NB4 (cell line): Measurements from ENCODE around the gene TTLL12.

ENCODE experiments used
- DNase-seq: peaks from one replicate; pipeline ENCODE4 v3.0.0; 2010; ENCODE audit warnings: low read depth
- H3K4me3 ChIP-seq: one replicate; pipeline ENCODE4 v1.5.1; 2011; ENCODE audit warnings: mild to moderate bottlenecking, low read depth, low read length, moderate library complexity
- CTCF ChIP-seq: IDR thresholded peaks from one replicate; pipeline ENCODE4 v1.5.1; 2012; ENCODE audit warnings: low read depth, low read length
- MAX ChIP-seq: IDR thresholded peaks from 2 replicates; pipeline ENCODE4 v1.6.1; 2011; ENCODE audit warnings: low read depth, low read length
- MYC ChIP-seq: IDR thresholded peaks from 2 replicates; pipeline ENCODE4 v1.6.1; 2011; ENCODE audit warnings: low read depth, low read length
- POLR2A ChIP-seq: IDR thresholded peaks from 2 replicates; pipeline ENCODE4 v1.6.1; 2011; ENCODE audit warnings: mild to moderate bottlenecking; ENCODE audit not compliant: insufficient read length; ENCODE audit errors: extremely low read depth

TTLL12 gene

GRCh38 chr22:43166132-43166930, 20.6 kb downstream of the TTLL12 start:
- H3K4me3 ChIP-seq: no peak overlapping the region
- TF ChIP-seq CTCF: no peak
- TF ChIP-seq POLR2A: no peak
- TF ChIP-seq MAX: no peak
- TF ChIP-seq MYC: no peak
- no peak for DNase-seq

GRCh38 chr22:43164636-43165035, 22.3 kb downstream of the TTLL12 start:
- no peak for DNase-seq
- no peak overlapping the region for H3K4me3 ChIP-seq
- TF ChIP-seq MAX (no peak), CTCF (no peak), POLR2A (no peak), MYC (no peak)

GRCh38 chr22:43163241-43163795, 23.6 kb downstream of the TTLL12 start:
- no peak for DNase-seq
- TF ChIP-seq POLR2A (no peak), MAX (no peak), CTCF (no peak), MYC (no peak)
- no peak overlapping the region for H3K4me3 ChIP-seq

GRCh38 chr22:43162412-43163150, 24.4 kb downstream of the TTLL12 start:
- H3K4me3 ChIP-seq: no peak overlapping the region
- no peak for DNase-seq
- TF ChIP-seq CTCF (no peak), MAX (no peak), MYC (no peak), POLR2A (no peak)

GRCh38 chr22:43160497-43161126, 26.3 kb downstream of the TTLL12 start:
- DNase-seq: no peak
- no peak overlapping the region for H3K4me3 ChIP-seq
- TF ChIP-seq CTCF (no peak), MAX (no peak), POLR2A (no peak)
